GM12878 (cell line): ENCODE results near the gene LHFPL3. TPM values are rescaled to one million over a fixed set of nuclear protein-coding genes. Genes with fewer than 3 reads are reported as not detected.

Experiments used
- ATAC-seq: fragments of 200-7000 bp; cut with Tn5 transposase; 3 replicates; pipeline ENCODE4 v1.9.1; 2020; ENCODE audit warnings: mild to moderate bottlenecking, moderate library complexity
- BruUV-seq: library from RNA; stranded (reverse); fragments of 400-500 nt; replicated peaks from 2 replicates; lab custom pipeline; 2021; lab: Mats Ljungman, UMichigan
- CTCF ChIA-PET: fragments of 300-600 bp; sonication (Branson Sonifier 250); formaldehyde crosslinking; extraction: SDS; loops from one replicate; lab custom pipeline; 2021; ENCODE audit warnings: inconsistent platforms; lab: Yijun Ruan, JAX
- POLR2A ChIA-PET: fragments of 350-600 bp; formaldehyde crosslinking; extraction: SDS; loops from one replicate; lab custom pipeline; 2021; ENCODE audit warnings: inconsistent platforms; lab: Charles Lee
- RAD21 ChIA-PET: fragments of 300-600 bp; sonication (Branson Sonifier 250); formaldehyde crosslinking; loops from one replicate; lab custom pipeline; 2023; ENCODE audit warnings: antibody characterized with exemption; ENCODE audit not compliant: unreplicated experiment; lab: Charles Lee
- SMC1A ChIA-PET: fragments of 300-600 bp; sonication (Branson Sonifier 250); formaldehyde crosslinking; loops from one replicate; lab custom pipeline; 2023; ENCODE audit not compliant: unreplicated experiment, uncharacterized antibody; lab: Charles Lee
- DNase-seq: peaks from one replicate; pipeline ENCODE4 v3.0.0-alpha.2; 2011; ENCODE audit warnings: low read depth, low spot score
- FAIRE-seq: peaks from 3 replicates; lab custom pipeline; 2011; peaks lifted over from hg19 to GRCh38; lab: Jason Lieb, UNC
- H2AFZ ChIP-seq: 2 replicates; pipeline ENCODE4 v1.6.0; 2011; ENCODE audit warnings: low read depth, low read length, control low read depth; ENCODE audit not compliant: control insufficient read depth
- H3K27ac ChIP-seq: 2 replicates; pipeline ENCODE4 v1.5.1; 2011; ENCODE audit warnings: control low read depth; ENCODE audit not compliant: control insufficient read depth, insufficient read depth
- H3K27me3 ChIP-seq, 2 experiments: replicated peaks in 1 of 2; 2 replicates each; pipeline versions ENCODE4 v1.6.0 to v1.6.1; 2011; ENCODE audit warnings: low read length in 1 of 2; ENCODE audit not compliant: control insufficient read depth in 2 of 2, insufficient read depth in 2 of 2
- H3K36me3 ChIP-seq, 2 experiments: 2 replicates each; pipeline ENCODE4 v1.5.1; 2011; ENCODE audit warnings: low read length in 1 of 2; ENCODE audit not compliant: control insufficient read depth in 2 of 2, insufficient read depth in 2 of 2
- H3K4me1 ChIP-seq: 2 replicates; pipeline ENCODE4 v1.6.1; 2011; ENCODE audit warnings: mild to moderate bottlenecking, low read length, moderate library complexity, mixed read lengths; ENCODE audit not compliant: control insufficient read depth, insufficient read depth
- H3K4me2 ChIP-seq: 2 replicates; pipeline ENCODE4 v1.6.0; 2011; ENCODE audit warnings: control low read depth; ENCODE audit not compliant: control insufficient read depth, insufficient read depth
- H3K4me3 ChIP-seq: fragments of 200-600 bp; sonication (generic); 2 replicates; pipeline ENCODE4 v1.5.1; 2016
- H3K79me2 ChIP-seq: 2 replicates; pipeline ENCODE4 v1.6.0; 2011; ENCODE audit warnings: low read length; ENCODE audit not compliant: control insufficient read depth, insufficient read depth
- H3K9ac ChIP-seq: 2 replicates; pipeline ENCODE4 v1.8.0; 2011; ENCODE audit warnings: low read length, control low read depth, mixed read lengths; ENCODE audit not compliant: control insufficient read depth, insufficient read depth
- H3K9me3 ChIP-seq: replicated peaks from 3 replicates; pipeline ENCODE4 v1.5.1; 2011; ENCODE audit warnings: mild to moderate bottlenecking, low read length; ENCODE audit not compliant: control insufficient read depth, insufficient read depth
- H4K20me1 ChIP-seq: 2 replicates; pipeline ENCODE4 v1.6.0; 2011; ENCODE audit not compliant: control insufficient read depth, insufficient read depth
- ATF2 ChIP-seq: IDR thresholded peaks from 2 replicates; pipeline ENCODE4 v1.6.1; 2012; ENCODE audit warnings: low read length, inconsistent platforms
- CUX1 ChIP-seq: IDR thresholded peaks from 2 replicates; pipeline ENCODE4 v1.6.1; 2012; ENCODE audit warnings: improper control_type of control experiment, low read depth, low read length; ENCODE audit not compliant: insufficient replicate concordance
- EGR1 ChIP-seq, 2 experiments: IDR thresholded peaks; 1 replicate in 1 of 2; 2 replicates in 1 of 2; pipeline ENCODE4 v1.6.1; 2011 to 2012; ENCODE audit warnings: low read depth in 2 of 2, low read length in 2 of 2, borderline replicate concordance in 1 of 2, mild to moderate bottlenecking in 1 of 2, moderate library complexity in 1 of 2
- NBN ChIP-seq: fragments of 450-650 bp; IDR thresholded peaks from 2 replicates; pipeline ENCODE4 v1.6.1; 2016
- NR2C1 ChIP-seq: fragments of 450-650 bp; IDR thresholded peaks from 2 replicates; pipeline ENCODE4 v1.6.1; 2017; ENCODE audit warnings: antibody characterized with exemption, mild to moderate bottlenecking, moderate library complexity
- NR2C2 ChIP-seq: IDR thresholded peaks from 2 replicates; pipeline ENCODE4 v1.6.1; 2011; ENCODE audit warnings: borderline replicate concordance, low read depth; ENCODE audit not compliant: control insufficient read depth, insufficient read length
- POU2F2 ChIP-seq: IDR thresholded peaks from 3 replicates; pipeline ENCODE4 v1.6.1; 2011; ENCODE audit warnings: low read depth, mild to moderate bottlenecking, low read length, borderline replicate concordance
- ZBTB11 ChIP-seq: fragments of 450-650 bp; formaldehyde crosslinking; IDR thresholded peaks from 2 replicates; pipeline ENCODE4 v1.5.0; 2022; ENCODE audit warnings: mild to moderate bottlenecking, missing genetic modification characterization
- WGBS: methylation state at CpG from one replicate; pipeline ENCODE4 v1.1.6; 2016; ENCODE audit warnings: low lambda C conversion rate; ENCODE audit not compliant: insufficient replicate concordance, insufficient coverage; ENCODE audit errors: missing lambda C conversion rate; 5-methylcytosine and 5-hydroxymethylcytosine counted together
- in situ Hi-C: fragments of 300-500 bp; cut with MboI; formaldehyde crosslinking; loops from 9 replicates; pipeline ENCODE4 v1.14.3; 2018; ENCODE audit warnings: mixed read lengths
- intact Hi-C: fragments of 100-400 bp; cut with micrococcal nuclease; formaldehyde crosslinking; loops from one replicate; pipeline ENCODE4 v1.14.2; 2022; ENCODE audit not compliant: unreplicated experiment
- polyA plus RNA-seq, 11 experiments: library from polyadenylated mRNA; depleted of rRNA in 4 of 11; unstranded in 6 of 11; stranded (reverse) in 5 of 11; fragments of >200 nt; fragmentation: Nextera tagmentation in 4 of 11; fragmentation: Illumina TruSeq in 1 of 11; extraction: Ambion mirVana in 4 of 11; extraction: Trizol in 1 of 11; gene quantifications; 1 replicate in 1 of 11; 2 replicates in 10 of 11; pipeline versions ENCODE4 v1.2.1 to v1.2.3, GENCODE V29; 2011 to 2016; ENCODE audit warnings: inconsistent platforms in 2 of 11, missing spikeins in 2 of 11, low read depth in 1 of 11
- total RNA-seq, 4 experiments: library from RNA; depleted of rRNA in 3 of 4; stranded (reverse); fragments of >200 nt in 3 of 4; fragmentation: Illumina TruSeq in 1 of 4; extraction: Trizol in 1 of 4; gene quantifications; 2 replicates each; pipeline versions ENCODE4 v1.2.1 to v1.2.3, GENCODE V29; 2013 to 2021

The LHFPL3 gene
- total and polyA plus RNA-seq, 10 of the 15 experiments (the other 5 are each of a cell fraction or from before 2014, with no cell fraction given), result 0.09 TPM; not detected in 9

GRCh38 chr7:104410742-104411141 lies 82.3 kb downstream of the LHFPL3 start (continued):
- no peak for TF ChIP-seq ATF2

GRCh38 chr7:104412911-104413310 lies 84.5 kb downstream of the LHFPL3 start:
- no peaks in the 10 kb centered on the region for H3K4me1 ChIP-seq
- TF ChIP-seq ZBTB11 (CRISPR knock-in tag) (no peak), NBN (no peak), NR2C2 (no peak), EGR1 (IDR thresholded peaks at IDR 0.05; ENCODE audit: borderline replicate concordance in 1 of 2, low read depth in 2 of 2, low read length in 2 of 2) (no peak), NR2C1 (no peak), CUX1 (no peak), POU2F2 (no peak)
- TF ChIP-seq, all 136 proteins: peak for 0
- in situ Hi-C loops, result no loop called here
- Histone ChIP-seq H3K9me3 (no peaks in the 10 kb centered on the region), H3K27me3 (no peaks in the 10 kb centered on the region), H4K20me1 (no peaks in the 10 kb centered on the region), H3K79me2 (no peaks in the 10 kb centered on the region), H3K4me3 (no peak overlapping the region), H3K4me2 (no peak overlapping the region), H2AFZ (no peak overlapping the region), H3K36me3 (no peaks in the 10 kb centered on the region), H3K9ac (no peak overlapping the region), H3K27ac (no peak overlapping the region)
- no TSS peak for BruUV-seq
- ChIA-PET SMC1A (no interaction called here), CTCF (no interaction called here), POLR2A (no interaction called here), RAD21 (no interaction called here)
- ATAC-seq (no peak), FAIRE-seq (no peak), DNase-seq (no peak)
- intact Hi-C loops, result no loop called here
- WGBS, result 0% methylated on average over 3 of the region's 3 CpGs
